OCI-LY7 (cell line): ENCODE data around the gene EPS8L3. TPM values are rescaled to one million over a fixed set of nuclear protein-coding genes. Genes with fewer than 3 reads are reported as not detected.

Experiments used
- BruUV-seq: library from RNA; stranded (reverse); fragments of 400-500 nt; replicated peaks from 2 replicates; lab custom pipeline; 2021; lab: Mats Ljungman, UMichigan
- CTCF ChIA-PET: fragments of 300-600 bp; sonication (Branson Sonifier 250); formaldehyde crosslinking; loops from one replicate; lab custom pipeline; 2022; ENCODE audit warnings: antibody characterized with exemption; ENCODE audit not compliant: unreplicated experiment; lab: Charles Lee
- POLR2A ChIA-PET: fragments of 300-600 bp; sonication (Branson Sonifier 250); formaldehyde crosslinking; loops from one replicate; lab custom pipeline; 2022; ENCODE audit warnings: antibody characterized with exemption; lab: Charles Lee
- DNase-seq: peaks from one replicate; pipeline ENCODE4 v3.0.0-alpha.2; 2015; ENCODE audit warnings: low spot score
- H2AFZ ChIP-seq: fragments of 200-600 bp; sonication (generic), shearing (Covaris generic); 2 replicates; pipeline ENCODE4 v1.6.1; 2014; ENCODE audit warnings: mild to moderate bottlenecking, antibody characterized with exemption, low read length, moderate library complexity
- H3K27ac ChIP-seq: fragments of 200-600 bp; sonication (generic); 2 replicates; pipeline ENCODE4 v1.5.1; 2014; ENCODE audit warnings: mixed run types, low read depth, mild to moderate bottlenecking, moderate library complexity, low read length, inconsistent platforms; ENCODE audit not compliant: poor library complexity, severe bottlenecking
- H3K36me3 ChIP-seq: fragments of 200-600 bp; sonication (generic); 2 replicates; pipeline ENCODE4 v1.6.1; 2014; ENCODE audit warnings: mild to moderate bottlenecking, antibody characterized with exemption, low read length, moderate library complexity, mixed read lengths; ENCODE audit not compliant: insufficient read depth
- H3K4me1 ChIP-seq: fragments of 200-600 bp; sonication (generic); 2 replicates; pipeline ENCODE4 v1.5.1; 2014; ENCODE audit warnings: mild to moderate bottlenecking, low read length; ENCODE audit not compliant: insufficient read depth, poor library complexity, severe bottlenecking
- H3K4me2 ChIP-seq: fragments of 200-600 bp; sonication (generic); 2 replicates; pipeline ENCODE4 v1.6.1; 2014; ENCODE audit warnings: mild to moderate bottlenecking, low read length
- H3K4me3 ChIP-seq: fragments of 200-600 bp; sonication (generic); 2 replicates; pipeline ENCODE4 v1.5.1; 2014; ENCODE audit warnings: mild to moderate bottlenecking, low read depth, low read length; ENCODE audit not compliant: poor library complexity, severe bottlenecking
- H3K79me2 ChIP-seq: fragments of 200-600 bp; sonication (generic); 2 replicates; pipeline ENCODE4 v1.6.1; 2016; ENCODE audit warnings: low read depth, mild to moderate bottlenecking, low read length, moderate library complexity, mixed read lengths; ENCODE audit not compliant: insufficient read depth
- H3K9me2 ChIP-seq: fragments of 200-600 bp; sonication (generic); 2 replicates; pipeline ENCODE4 v1.6.1; 2016; ENCODE audit warnings: mild to moderate bottlenecking, low read length, mixed read lengths; ENCODE audit not compliant: insufficient read depth
- H3K9me3 ChIP-seq: fragments of 200-600 bp; sonication (generic); 2 replicates; pipeline ENCODE4 v1.6.1; 2014; ENCODE audit warnings: mild to moderate bottlenecking, mixed run types, low read length, mixed read lengths
- H4K20me1 ChIP-seq: fragments of 200-600 bp; sonication (generic); 2 replicates; pipeline ENCODE4 v1.6.1; 2014; ENCODE audit warnings: mild to moderate bottlenecking, antibody characterized with exemption, low read length, moderate library complexity, mixed read lengths; ENCODE audit not compliant: insufficient read depth
- EZH2phosphoT487 ChIP-seq: fragments of 200-600 bp; sonication (generic); IDR thresholded peaks from 2 replicates; pipeline ENCODE4 v1.6.1; 2018; ENCODE audit warnings: low read depth, borderline replicate concordance, mild to moderate bottlenecking, mixed run types, antibody characterized with exemption, low read length, moderate library complexity, mixed read lengths
- intact Hi-C: fragments of 100-400 bp; cut with micrococcal nuclease; formaldehyde crosslinking; loops from one replicate; pipeline ENCODE4 v1.10.0; 2022; ENCODE audit not compliant: unreplicated experiment
- total RNA-seq, 2 experiments: library from RNA; depleted of rRNA in 1 of 2; stranded (reverse); fragments of >200 nt in 1 of 2; shearing (Covaris generic) in 1 of 2; gene quantifications; 2 replicates each; pipeline ENCODE4 v1.2.3, GENCODE V29; 2014 to 2022
- TF ChIP-seq, protein P1 (sequence below): fragments of 200-600 bp; sonication (generic); conservative IDR thresholded peaks from 2 replicates; pipeline ENCODE4 v1.5.1; 2014; ENCODE audit warnings: mild to moderate bottlenecking, antibody characterized with exemption, low read length, moderate library complexity, mixed read lengths

Gene EPS8L3
- total RNA-seq, 2 experiments from 2014 or later: not detected

- Histone ChIP-seq H3K4me1 (no peaks in the 10 kb centered on the region), H3K9me3 (no peaks in the 10 kb centered on the region), H2AFZ (no peak overlapping the region), H3K27ac (no peak overlapping the region), H4K20me1 (no peaks in the 10 kb centered on the region), H3K36me3 (no peaks in the 10 kb centered on the region), H3K4me3 (no peak overlapping the region), H3K9me2 (no peaks in the 10 kb centered on the region), H3K79me2 (no peaks in the 10 kb centered on the region), H3K4me2 (no peak overlapping the region)
- no peak for TF ChIP-seq EZH2phosphoT487
- TF ChIP-seq, protein P1, sequence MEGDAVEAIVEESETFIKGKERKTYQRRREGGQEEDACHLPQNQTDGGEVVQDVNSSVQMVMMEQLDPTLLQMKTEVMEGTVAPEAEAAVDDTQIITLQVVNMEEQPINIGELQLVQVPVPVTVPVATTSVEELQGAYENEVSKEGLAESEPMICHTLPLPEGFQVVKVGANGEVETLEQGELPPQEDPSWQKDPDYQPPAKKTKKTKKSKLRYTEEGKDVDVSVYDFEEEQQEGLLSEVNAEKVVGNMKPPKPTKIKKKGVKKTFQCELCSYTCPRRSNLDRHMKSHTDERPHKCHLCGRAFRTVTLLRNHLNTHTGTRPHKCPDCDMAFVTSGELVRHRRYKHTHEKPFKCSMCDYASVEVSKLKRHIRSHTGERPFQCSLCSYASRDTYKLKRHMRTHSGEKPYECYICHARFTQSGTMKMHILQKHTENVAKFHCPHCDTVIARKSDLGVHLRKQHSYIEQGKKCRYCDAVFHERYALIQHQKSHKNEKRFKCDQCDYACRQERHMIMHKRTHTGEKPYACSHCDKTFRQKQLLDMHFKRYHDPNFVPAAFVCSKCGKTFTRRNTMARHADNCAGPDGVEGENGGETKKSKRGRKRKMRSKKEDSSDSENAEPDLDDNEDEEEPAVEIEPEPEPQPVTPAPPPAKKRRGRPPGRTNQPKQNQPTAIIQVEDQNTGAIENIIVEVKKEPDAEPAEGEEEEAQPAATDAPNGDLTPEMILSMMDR: no peak
- CTCF ChIA-PET: no interaction called here
- POLR2A ChIA-PET: interaction anchor here (1.5 kb wide), 1 partner anchor 16 kb away, joined by 3 read pairs; no protein-coding TSS in a partner anchor
- intact Hi-C loops: no loop called here
- no TSS peak for BruUV-seq
- no peak for DNase-seq
These were observed 21.9 kb upstream of the EPS8L3 start for GRCh38 chr1:109785446-109786111.

- no TSS peak for BruUV-seq
- ChIA-PET POLR2A (interaction anchor here (1.5 kb wide), 1 partner anchor 17 kb away, joined by 3 read pairs; no protein-coding TSS in a partner anchor), CTCF (interaction anchor here (1.6 kb wide), 1 partner anchor 200 kb away, joined by 4 read pairs; the partner anchor contains the start of gene AHCYL1)
- no peaks in the 10 kb centered on the region for H4K20me1 ChIP-seq
- no peaks in the 10 kb centered on the region for H3K79me2 ChIP-seq
- H3K4me1 ChIP-seq: no peaks in the 10 kb centered on the region
- H3K4me3 ChIP-seq: no peak overlapping the region
- H3K9me3 ChIP-seq: no peaks in the 10 kb centered on the region
- no peak for DNase-seq
- no peaks in the 10 kb centered on the region for H3K9me2 ChIP-seq
- H3K4me2 ChIP-seq: no peak overlapping the region
- H3K36me3 ChIP-seq: no peaks in the 10 kb centered on the region
- intact Hi-C loops: no loop called here
- H3K27ac ChIP-seq: no peak overlapping the region
- no peak overlapping the region for H2AFZ ChIP-seq
- TF ChIP-seq, protein P1: no peak
- TF ChIP-seq EZH2phosphoT487: no peak
These were observed 21.0 kb upstream of the EPS8L3 start for GRCh38 chr1:109784551-109785252.
